Liver (tissue), 9 donors: ENCODE measurements around the gene ISG20L2. TPM values are rescaled to one million over a fixed set of nuclear protein-coding genes. Genes with fewer than 3 reads are reported as not detected.

Source experiments
- DNase-seq: peaks from one replicate; pipeline ENCODE4 v3.0.0-alpha.2; 2017; ENCODE audit warnings: low spot score
- H3K27ac ChIP-seq, 2 donors: one replicate each; pipeline ENCODE4 v1.7.0; 2013; ENCODE audit warnings: inconsistent platforms in 2 of 2, low read length in 2 of 2, control low read depth in 1 of 2, low read depth in 1 of 2, mild to moderate bottlenecking in 1 of 2
- H3K27me3 ChIP-seq, 4 donors: one replicate each; pipeline versions ENCODE4 v1.6.1 to v1.7.0; 2013; ENCODE audit warnings: low read length in 3 of 4, inconsistent platforms in 1 of 4, mild to moderate bottlenecking in 1 of 4, moderate library complexity in 1 of 4; ENCODE audit not compliant: control insufficient read depth in 4 of 4, insufficient read depth in 4 of 4
- H3K36me3 ChIP-seq, 4 donors: one replicate each; pipeline versions ENCODE4 v1.6.1 to v1.7.0; 2013; ENCODE audit warnings: low read length in 3 of 4, mild to moderate bottlenecking in 3 of 4, low read depth in 1 of 4, moderate library complexity in 1 of 4; ENCODE audit not compliant: control insufficient read depth in 4 of 4, insufficient read depth in 3 of 4
- H3K4me1 ChIP-seq, 4 donors: one replicate each; pipeline versions ENCODE4 v1.6.1 to v1.7.0; 2013; ENCODE audit warnings: low read length in 3 of 4, mild to moderate bottlenecking in 3 of 4, moderate library complexity in 1 of 4; ENCODE audit not compliant: control insufficient read depth in 4 of 4, insufficient read depth in 4 of 4
- H3K4me3 ChIP-seq, 3 donors: one replicate each; pipeline versions ENCODE4 v1.6.1 to v1.7.0; 2013; ENCODE audit warnings: low read length in 3 of 3, control low read depth in 1 of 3, low read depth in 1 of 3, mild to moderate bottlenecking in 1 of 3
- H3K9ac ChIP-seq, 2 donors: one replicate each; pipeline ENCODE4 v1.7.0; 2013; ENCODE audit warnings: low read length in 2 of 2, mild to moderate bottlenecking in 2 of 2, moderate library complexity in 2 of 2, control low read depth in 1 of 2, low read depth in 1 of 2
- H3K9me3 ChIP-seq, 4 donors: one replicate each; pipeline versions ENCODE4 v1.6.1 to v1.7.0; 2013; ENCODE audit warnings: low read length in 3 of 4; ENCODE audit not compliant: control insufficient read depth in 4 of 4
- EGR1 ChIP-seq, 2 donors: IDR thresholded peaks; 2 replicates each; pipeline ENCODE4 v1.6.1; 2016 to 2018; ENCODE audit warnings: antibody characterized with exemption in 2 of 2, low read depth in 2 of 2
- FOXA1 ChIP-seq: IDR thresholded peaks from 2 replicates; pipeline ENCODE4 v1.6.1; 2016; ENCODE audit warnings: antibody characterized with exemption
- FOXA2 ChIP-seq: IDR thresholded peaks from 2 replicates; pipeline ENCODE4 v1.6.1; 2016; ENCODE audit warnings: antibody characterized with exemption
- GABPA ChIP-seq, 2 donors: IDR thresholded peaks in 1 of 2; conservative IDR thresholded peaks in 1 of 2; 2 replicates each; pipeline ENCODE4 v1.6.1; 2016; ENCODE audit warnings: antibody characterized with exemption in 2 of 2, mild to moderate bottlenecking in 1 of 2, moderate library complexity in 1 of 2
- HNF4A ChIP-seq, 2 donors: conservative IDR thresholded peaks; 2 replicates each; pipeline ENCODE4 v1.6.1; 2016; ENCODE audit warnings: antibody characterized with exemption in 2 of 2, mild to moderate bottlenecking in 2 of 2
- HNF4G ChIP-seq: IDR thresholded peaks from 2 replicates; pipeline ENCODE4 v1.6.1; 2016; ENCODE audit warnings: antibody characterized with exemption
- JUND ChIP-seq, 2 donors: IDR thresholded peaks; 2 replicates each; pipeline ENCODE4 v1.6.1; 2016; ENCODE audit warnings: antibody characterized with exemption in 2 of 2
- NR2F2 ChIP-seq: IDR thresholded peaks from 2 replicates; pipeline ENCODE4 v1.6.1; 2016; ENCODE audit warnings: antibody characterized with exemption
- RAD21 ChIP-seq, 2 donors: IDR thresholded peaks; 2 replicates each; pipeline ENCODE4 v1.6.1; 2016; ENCODE audit warnings: antibody characterized with exemption in 2 of 2, mild to moderate bottlenecking in 2 of 2
- RXRA ChIP-seq, 2 donors: IDR thresholded peaks; 2 replicates each; pipeline ENCODE4 v1.6.1; 2017 to 2018; ENCODE audit warnings: antibody characterized with exemption in 2 of 2, mild to moderate bottlenecking in 1 of 2
- SP1 ChIP-seq: IDR thresholded peaks from 2 replicates; pipeline ENCODE4 v1.6.1; 2018; ENCODE audit warnings: antibody characterized with exemption, mild to moderate bottlenecking
- TAF1 ChIP-seq: conservative IDR thresholded peaks from 2 replicates; pipeline ENCODE4 v1.6.1; 2016; ENCODE audit warnings: antibody characterized with exemption, mild to moderate bottlenecking
- YY1 ChIP-seq: IDR thresholded peaks from 2 replicates; pipeline ENCODE4 v1.6.1; 2016; ENCODE audit warnings: antibody characterized with exemption, mild to moderate bottlenecking
- WGBS: extraction: QIAGEN DNeasy Blood & Tissue Kit; methylation state at CpG from one replicate; pipeline ENCODE4 v1.1.7; 2013; 5-methylcytosine and 5-hydroxymethylcytosine counted together
- polyA plus RNA-seq, 2 donors: library from polyadenylated mRNA; stranded (reverse) in 1 of 2; unstranded in 1 of 2; fragments of 200-250 nt in 1 of 2; fragments of >200 nt in 1 of 2; fragmentation: Nextera tagmentation in 1 of 2; extraction: Ambion mirVana in 1 of 2; gene quantifications; one replicate each; pipeline versions ENCODE4 v1.2.1 to v1.2.3, GENCODE V29; 2013 to 2015
- total RNA-seq, 2 donors: library from RNA; depleted of rRNA; stranded (reverse); fragments of >200 nt; gene quantifications; one replicate each; pipeline ENCODE4 v1.2.3, GENCODE V29; 2014
- TF ChIP-seq, protein P1 (sequence below): IDR thresholded peaks from 2 replicates; pipeline ENCODE4 v1.6.1; 2016; ENCODE audit warnings: antibody characterized with exemption
- TF ChIP-seq, protein P2 (sequence below): IDR thresholded peaks from 2 replicates; pipeline ENCODE4 v1.6.1; 2016; ENCODE audit warnings: antibody characterized with exemption
- TF ChIP-seq, protein P3 (sequence below): IDR thresholded peaks from 2 replicates; pipeline ENCODE4 v1.6.1; 2016; ENCODE audit warnings: antibody characterized with exemption
- TF ChIP-seq, protein P4 (sequence below): IDR thresholded peaks from 2 replicates; pipeline ENCODE4 v1.6.1; 2016; ENCODE audit warnings: antibody characterized with exemption, mild to moderate bottlenecking
- TF ChIP-seq, protein P5 (sequence below): fragments of 150-350 bp; IDR thresholded peaks from 2 replicates; pipeline ENCODE4 v1.5.1; 2017; ENCODE audit warnings: improper control_type of control experiment, low read depth, low read length; ENCODE audit not compliant: missing input control
- donor health status: healthy.
- donor health status: healthy.
- donor health status: healthy.
- donor health status: healthy.
- donor health status: healthy.

The ISG20L2 gene
- total and polyA plus RNA-seq, 4 donors, result 5.6 to 9.9 (median 6.7) TPM

DNA sequence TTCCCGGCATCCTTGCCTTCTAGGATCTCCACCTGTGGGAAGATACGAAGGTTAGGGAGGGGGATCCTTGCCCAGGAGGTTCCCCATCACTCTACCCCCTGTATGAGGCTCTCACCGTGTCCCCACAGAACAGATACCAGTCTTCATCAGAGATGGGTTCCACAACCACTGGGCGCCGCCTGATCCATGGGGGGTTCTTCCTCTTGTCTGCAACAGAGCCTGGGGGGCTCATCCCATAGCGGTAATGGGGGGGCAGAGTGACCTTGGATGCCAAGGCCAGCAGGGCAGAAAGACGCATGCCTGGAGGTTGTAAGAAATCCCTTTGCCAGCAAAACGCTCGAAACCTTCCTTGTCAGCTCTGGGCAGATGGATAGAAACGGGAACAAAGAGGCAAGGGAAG is 9.8 kb upstream of the ISG20L2 start:
- H3K4me3 ChIP-seq, result no peak overlapping the region
- H3K27me3 ChIP-seq, result no peaks in the 10 kb centered on the region
- no peaks in the 10 kb centered on the region for H3K9me3 ChIP-seq
- 89% methylated on average over 10 of the region's 10 CpGs for WGBS
- no peak for DNase-seq
- no peak overlapping the region for H3K27ac ChIP-seq
- TF ChIP-seq NR2F2 (no peak), FOXA2 (no peak), TAF1 (no peak)
- peaks cover 3 to 20% (median 10%) of the 10 kb centered on the region in 4 donors for H3K4me1 ChIP-seq
- H3K9ac ChIP-seq, result no peak overlapping the region
- H3K36me3 ChIP-seq, result peaks cover 8 to 40% (median 27%) of the 10 kb centered on the region in 4 donors

DNA sequence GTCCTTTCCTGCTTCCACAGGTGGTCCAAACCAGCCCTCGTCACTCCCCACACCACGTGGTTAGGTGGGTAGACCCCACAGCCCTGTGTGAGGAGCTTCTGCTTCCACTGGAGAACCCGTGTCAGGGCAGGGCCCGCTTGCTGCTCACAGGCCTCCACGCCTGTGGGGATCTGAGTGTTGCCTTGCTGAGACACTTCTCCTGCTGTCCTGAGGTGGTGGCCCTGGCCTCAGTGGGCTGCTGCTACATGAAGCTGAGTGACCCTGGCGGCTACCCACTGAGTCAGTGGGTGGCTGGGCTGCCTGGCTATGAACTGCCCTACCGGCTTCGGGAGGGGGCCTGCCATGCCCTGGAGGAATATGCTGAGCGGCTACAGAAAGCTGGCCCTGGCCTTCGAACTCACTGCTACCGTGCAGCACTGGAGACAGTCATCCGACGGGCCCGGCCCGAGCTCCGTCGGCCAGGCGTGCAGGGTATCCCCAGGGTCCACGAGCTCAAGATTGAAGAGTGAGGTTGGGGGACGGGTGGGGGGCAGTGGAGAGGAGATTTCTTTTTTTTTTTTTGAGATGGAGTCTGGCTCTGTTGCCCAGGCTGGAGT is 5.5 kb upstream of the ISG20L2 start:
- TF ChIP-seq NR2F2 (no peak), TAF1 (no peak), FOXA2 (no peak), YY1 (no peak), GABPA (IDR thresholded peaks at IDR 0.05 in 1 of 2, conservative IDR thresholded peaks at IDR 0.05 in 1 of 2) (no peak), JUND (IDR thresholded peaks at IDR 0.05) (no peak), FOXA1 (no peak), HNF4A (conservative IDR thresholded peaks at IDR 0.05) (no peak), RAD21 (IDR thresholded peaks at IDR 0.05) (no peak), RXRA (IDR thresholded peaks at IDR 0.05) (no peak), HNF4G (no peak), EGR1 (IDR thresholded peaks at IDR 0.05; ENCODE audit: low read depth in 2 of 2) (no peak), SP1 (no peak)
- TF ChIP-seq, protein P1, sequence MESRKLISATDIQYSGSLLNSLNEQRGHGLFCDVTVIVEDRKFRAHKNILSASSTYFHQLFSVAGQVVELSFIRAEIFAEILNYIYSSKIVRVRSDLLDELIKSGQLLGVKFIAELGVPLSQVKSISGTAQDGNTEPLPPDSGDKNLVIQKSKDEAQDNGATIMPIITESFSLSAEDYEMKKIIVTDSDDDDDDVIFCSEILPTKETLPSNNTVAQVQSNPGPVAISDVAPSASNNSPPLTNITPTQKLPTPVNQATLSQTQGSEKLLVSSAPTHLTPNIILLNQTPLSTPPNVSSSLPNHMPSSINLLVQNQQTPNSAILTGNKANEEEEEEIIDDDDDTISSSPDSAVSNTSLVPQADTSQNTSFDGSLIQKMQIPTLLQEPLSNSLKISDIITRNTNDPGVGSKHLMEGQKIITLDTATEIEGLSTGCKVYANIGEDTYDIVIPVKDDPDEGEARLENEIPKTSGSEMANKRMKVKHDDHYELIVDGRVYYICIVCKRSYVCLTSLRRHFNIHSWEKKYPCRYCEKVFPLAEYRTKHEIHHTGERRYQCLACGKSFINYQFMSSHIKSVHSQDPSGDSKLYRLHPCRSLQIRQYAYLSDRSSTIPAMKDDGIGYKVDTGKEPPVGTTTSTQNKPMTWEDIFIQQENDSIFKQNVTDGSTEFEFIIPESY, result no peak
- TF ChIP-seq, protein P2, sequence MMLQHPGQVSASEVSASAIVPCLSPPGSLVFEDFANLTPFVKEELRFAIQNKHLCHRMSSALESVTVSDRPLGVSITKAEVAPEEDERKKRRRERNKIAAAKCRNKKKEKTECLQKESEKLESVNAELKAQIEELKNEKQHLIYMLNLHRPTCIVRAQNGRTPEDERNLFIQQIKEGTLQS, result no peak
- TF ChIP-seq, protein P3, sequence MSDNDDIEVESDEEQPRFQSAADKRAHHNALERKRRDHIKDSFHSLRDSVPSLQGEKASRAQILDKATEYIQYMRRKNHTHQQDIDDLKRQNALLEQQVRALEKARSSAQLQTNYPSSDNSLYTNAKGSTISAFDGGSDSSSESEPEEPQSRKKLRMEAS, result no peak
- TF ChIP-seq, protein P4, sequence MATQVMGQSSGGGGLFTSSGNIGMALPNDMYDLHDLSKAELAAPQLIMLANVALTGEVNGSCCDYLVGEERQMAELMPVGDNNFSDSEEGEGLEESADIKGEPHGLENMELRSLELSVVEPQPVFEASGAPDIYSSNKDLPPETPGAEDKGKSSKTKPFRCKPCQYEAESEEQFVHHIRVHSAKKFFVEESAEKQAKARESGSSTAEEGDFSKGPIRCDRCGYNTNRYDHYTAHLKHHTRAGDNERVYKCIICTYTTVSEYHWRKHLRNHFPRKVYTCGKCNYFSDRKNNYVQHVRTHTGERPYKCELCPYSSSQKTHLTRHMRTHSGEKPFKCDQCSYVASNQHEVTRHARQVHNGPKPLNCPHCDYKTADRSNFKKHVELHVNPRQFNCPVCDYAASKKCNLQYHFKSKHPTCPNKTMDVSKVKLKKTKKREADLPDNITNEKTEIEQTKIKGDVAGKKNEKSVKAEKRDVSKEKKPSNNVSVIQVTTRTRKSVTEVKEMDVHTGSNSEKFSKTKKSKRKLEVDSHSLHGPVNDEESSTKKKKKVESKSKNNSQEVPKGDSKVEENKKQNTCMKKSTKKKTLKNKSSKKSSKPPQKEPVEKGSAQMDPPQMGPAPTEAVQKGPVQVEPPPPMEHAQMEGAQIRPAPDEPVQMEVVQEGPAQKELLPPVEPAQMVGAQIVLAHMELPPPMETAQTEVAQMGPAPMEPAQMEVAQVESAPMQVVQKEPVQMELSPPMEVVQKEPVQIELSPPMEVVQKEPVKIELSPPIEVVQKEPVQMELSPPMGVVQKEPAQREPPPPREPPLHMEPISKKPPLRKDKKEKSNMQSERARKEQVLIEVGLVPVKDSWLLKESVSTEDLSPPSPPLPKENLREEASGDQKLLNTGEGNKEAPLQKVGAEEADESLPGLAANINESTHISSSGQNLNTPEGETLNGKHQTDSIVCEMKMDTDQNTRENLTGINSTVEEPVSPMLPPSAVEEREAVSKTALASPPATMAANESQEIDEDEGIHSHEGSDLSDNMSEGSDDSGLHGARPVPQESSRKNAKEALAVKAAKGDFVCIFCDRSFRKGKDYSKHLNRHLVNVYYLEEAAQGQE, result no peak
- TF ChIP-seq, protein P5, sequence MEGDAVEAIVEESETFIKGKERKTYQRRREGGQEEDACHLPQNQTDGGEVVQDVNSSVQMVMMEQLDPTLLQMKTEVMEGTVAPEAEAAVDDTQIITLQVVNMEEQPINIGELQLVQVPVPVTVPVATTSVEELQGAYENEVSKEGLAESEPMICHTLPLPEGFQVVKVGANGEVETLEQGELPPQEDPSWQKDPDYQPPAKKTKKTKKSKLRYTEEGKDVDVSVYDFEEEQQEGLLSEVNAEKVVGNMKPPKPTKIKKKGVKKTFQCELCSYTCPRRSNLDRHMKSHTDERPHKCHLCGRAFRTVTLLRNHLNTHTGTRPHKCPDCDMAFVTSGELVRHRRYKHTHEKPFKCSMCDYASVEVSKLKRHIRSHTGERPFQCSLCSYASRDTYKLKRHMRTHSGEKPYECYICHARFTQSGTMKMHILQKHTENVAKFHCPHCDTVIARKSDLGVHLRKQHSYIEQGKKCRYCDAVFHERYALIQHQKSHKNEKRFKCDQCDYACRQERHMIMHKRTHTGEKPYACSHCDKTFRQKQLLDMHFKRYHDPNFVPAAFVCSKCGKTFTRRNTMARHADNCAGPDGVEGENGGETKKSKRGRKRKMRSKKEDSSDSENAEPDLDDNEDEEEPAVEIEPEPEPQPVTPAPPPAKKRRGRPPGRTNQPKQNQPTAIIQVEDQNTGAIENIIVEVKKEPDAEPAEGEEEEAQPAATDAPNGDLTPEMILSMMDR, result no peak
- Histone ChIP-seq H3K9me3 (no peaks in the 10 kb centered on the region), H3K4me1 (peaks cover under 1 to 7% (median 5%) of the 10 kb centered on the region in 4 donors), H3K27ac (no peak overlapping the region), H3K4me3 (no peak overlapping the region), H3K36me3 (peaks cover 9 to 46% (median 23%) of the 10 kb centered on the region in 4 donors), H3K27me3 (no peaks in the 10 kb centered on the region), H3K9ac (no peak overlapping the region)
- DNase-seq, result no peak
- WGBS, result 96% methylated on average over 20 of the region's 20 CpGs
